WTC11 (cell line): Measurements from ENCODE around the gene CPEB3. TPM values are rescaled to one million over a fixed set of nuclear protein-coding genes. Genes with fewer than 3 reads are reported as not detected.
"Not testable (repeated sequence)": the region's sequence is repeated elsewhere in the genome, so short reads cannot be mapped to it uniquely, and the experiment has no call there.

Experiments used
- ATAC-seq: fragments of 200-7000 bp; cut with Tn5 transposase; 2 replicates; pipeline ENCODE4 v1.10.0; 2021; ENCODE audit warnings: mild to moderate bottlenecking, moderate library complexity
- CTCF ChIA-PET: fragments of 300-600 bp; sonication (Branson Sonifier 250); formaldehyde crosslinking; loops from one replicate; lab custom pipeline; 2021; ENCODE audit warnings: antibody characterized with exemption; lab: Charles Lee
- POLR2A ChIA-PET: fragments of 350-600 bp; sonication (Branson Sonifier 250); formaldehyde crosslinking; loops from one replicate; lab custom pipeline; 2021; ENCODE audit warnings: antibody characterized with exemption; lab: Charles Lee
- DNase-seq: peaks from one replicate; pipeline ENCODE4 v3.0.0; 2021; ENCODE audit warnings: low spot score
- H3K27ac Mint-ChIP-seq: 2 replicates; pipeline ENCODE4 v1.8.0; 2021; ENCODE audit warnings: mixed read lengths
- H3K27me3 Mint-ChIP-seq: 2 replicates; pipeline ENCODE4 v1.8.0; 2021; ENCODE audit warnings: low read depth, mild to moderate bottlenecking, moderate library complexity, mixed read lengths
- H3K36me3 Mint-ChIP-seq: 2 replicates; pipeline ENCODE4 v1.8.0; 2021; ENCODE audit warnings: mixed read lengths
- H3K4me1 Mint-ChIP-seq: 2 replicates; pipeline ENCODE4 v1.8.0; 2022; ENCODE audit warnings: mixed read lengths
- H3K4me3 Mint-ChIP-seq: 2 replicates; pipeline ENCODE4 v1.8.0; 2021; ENCODE audit warnings: mild to moderate bottlenecking, moderate library complexity, mixed read lengths
- H3K9me3 Mint-ChIP-seq: 2 replicates; pipeline ENCODE4 v1.8.0; 2021; ENCODE audit warnings: mixed read lengths
- ATF2 ChIP-seq: sonication (generic); formaldehyde crosslinking; IDR thresholded peaks from 2 replicates; pipeline ENCODE4 v1.8.1; 2022; ENCODE audit warnings: low read depth, missing genetic modification reagents, borderline replicate concordance
- CDX4 ChIP-seq: fragments of 250-450 bp; sonication (Bioruptor Pico); IDR thresholded peaks from 2 replicates; pipeline ENCODE4 v1.9.0; 2021; ENCODE audit warnings: moderate library complexity, mild to moderate bottlenecking, inconsistent platforms, borderline replicate concordance
- CREM ChIP-seq: sonication (generic); formaldehyde crosslinking; IDR thresholded peaks from 2 replicates; pipeline ENCODE4 v1.8.1; 2022; ENCODE audit warnings: mild to moderate bottlenecking, missing genetic modification reagents, moderate library complexity
- ELF4 ChIP-seq: sonication (generic); formaldehyde crosslinking; IDR thresholded peaks from 2 replicates; pipeline ENCODE4 v1.8.1; 2022; ENCODE audit warnings: low read depth, mild to moderate bottlenecking, moderate library complexity, missing genetic modification reagents
- EMX1 ChIP-seq: fragments of 250-450 bp; sonication (Bioruptor Pico); IDR thresholded peaks from 2 replicates; pipeline ENCODE4 v1.8.0; 2021; ENCODE audit warnings: mild to moderate bottlenecking
- ETV6 ChIP-seq: sonication (generic); formaldehyde crosslinking; IDR thresholded peaks from 2 replicates; pipeline ENCODE4 v1.8.1; 2022; ENCODE audit warnings: mild to moderate bottlenecking, missing genetic modification reagents
- FOXJ3 ChIP-seq: sonication (generic); formaldehyde crosslinking; IDR thresholded peaks from 2 replicates; pipeline ENCODE4 v1.9.0; 2021; ENCODE audit warnings: missing genetic modification reagents, mild to moderate bottlenecking, borderline replicate concordance
- FOXK1 ChIP-seq: sonication (generic); formaldehyde crosslinking; IDR thresholded peaks from 2 replicates; pipeline ENCODE4 v1.8.0; 2022; ENCODE audit warnings: mild to moderate bottlenecking, moderate library complexity, missing genetic modification reagents
- JUN ChIP-seq: sonication (generic); formaldehyde crosslinking; IDR thresholded peaks from 2 replicates; pipeline ENCODE4 v1.8.0; 2023; ENCODE audit warnings: mild to moderate bottlenecking, missing genetic modification reagents
- KAT7 ChIP-seq: sonication (generic); formaldehyde crosslinking; IDR thresholded peaks from 2 replicates; pipeline ENCODE4 v1.8.1; 2023; ENCODE audit warnings: missing genetic modification reagents, mild to moderate bottlenecking, borderline replicate concordance
- MAX ChIP-seq: sonication (generic); formaldehyde crosslinking; IDR thresholded peaks from 2 replicates; pipeline ENCODE4 v1.8.0; 2022; ENCODE audit warnings: mild to moderate bottlenecking, missing genetic modification reagents
- NFYB ChIP-seq: sonication (generic); formaldehyde crosslinking; conservative IDR thresholded peaks from 2 replicates; pipeline ENCODE4 v1.8.0; 2022; ENCODE audit warnings: low read depth, missing genetic modification reagents
- NR2C2 ChIP-seq: sonication (generic); formaldehyde crosslinking; IDR thresholded peaks from 2 replicates; pipeline ENCODE4 v1.8.0; 2022; ENCODE audit warnings: mild to moderate bottlenecking, missing genetic modification reagents
- NR3C1 ChIP-seq: sonication (generic); formaldehyde crosslinking; conservative IDR thresholded peaks from 2 replicates; pipeline ENCODE4 v1.8.1; 2023; ENCODE audit warnings: low read depth, mild to moderate bottlenecking, missing genetic modification reagents
- PRRX2 ChIP-seq: fragments of 250-450 bp; sonication (Bioruptor Pico); IDR thresholded peaks from 2 replicates; pipeline ENCODE4 v1.8.0; 2021; ENCODE audit warnings: mild to moderate bottlenecking
- RELA ChIP-seq: sonication (generic); formaldehyde crosslinking; IDR thresholded peaks from 2 replicates; pipeline ENCODE4 v1.8.1; 2022; ENCODE audit warnings: missing genetic modification reagents, mild to moderate bottlenecking, borderline replicate concordance
- RORB ChIP-seq: fragments of 250-450 bp; sonication (Bioruptor Pico); IDR thresholded peaks from 2 replicates; pipeline ENCODE4 v1.9.0; 2021; ENCODE audit warnings: mild to moderate bottlenecking
- TEAD4 ChIP-seq: sonication (generic); formaldehyde crosslinking; IDR thresholded peaks from 2 replicates; pipeline ENCODE4 v1.8.0; 2022; ENCODE audit warnings: mild to moderate bottlenecking, missing genetic modification reagents
- TP53 ChIP-seq: sonication (generic); formaldehyde crosslinking; IDR thresholded peaks from 2 replicates; pipeline ENCODE4 v1.8.1; 2023; ENCODE audit warnings: mild to moderate bottlenecking, missing genetic modification reagents
- USF1 ChIP-seq: sonication (generic); formaldehyde crosslinking; IDR thresholded peaks from 2 replicates; pipeline ENCODE4 v1.8.0; 2022; ENCODE audit warnings: mild to moderate bottlenecking, missing genetic modification reagents
- ZBTB21 ChIP-seq: sonication (generic); formaldehyde crosslinking; IDR thresholded peaks from 2 replicates; pipeline ENCODE4 v1.8.1; 2023; ENCODE audit warnings: mild to moderate bottlenecking, missing genetic modification reagents, borderline replicate concordance
- ZNF219 ChIP-seq: sonication (generic); formaldehyde crosslinking; IDR thresholded peaks from 2 replicates; pipeline ENCODE4 v1.8.0; 2023; ENCODE audit warnings: missing genetic modification reagents, mild to moderate bottlenecking, borderline replicate concordance
- ZNF281 ChIP-seq: sonication (generic); formaldehyde crosslinking; IDR thresholded peaks from 2 replicates; pipeline ENCODE4 v1.8.0; 2023; ENCODE audit warnings: mild to moderate bottlenecking, missing genetic modification reagents
- ZNF512 ChIP-seq: sonication (generic); formaldehyde crosslinking; IDR thresholded peaks from 2 replicates; pipeline ENCODE4 v1.8.1; 2022; ENCODE audit warnings: missing genetic modification reagents, borderline replicate concordance
- ZNF532 ChIP-seq: fragments of 250-450 bp; sonication (Bioruptor Pico); IDR thresholded peaks from 2 replicates; pipeline ENCODE4 v1.9.0; 2021; ENCODE audit warnings: mild to moderate bottlenecking, borderline replicate concordance
- ZNF671 ChIP-seq: fragments of 250-450 bp; sonication (Bioruptor Pico); IDR thresholded peaks from 2 replicates; pipeline ENCODE4 v1.8.0; 2021; ENCODE audit warnings: mild to moderate bottlenecking
- total RNA-seq: library from RNA; stranded (reverse); gene quantifications from 3 replicates; pipeline ENCODE4 v1.2.3, GENCODE V29; 2021

Gene CPEB3
- total RNA-seq, 1 experiment from 2014 or later, result 2.4 TPM

GRCh38 chr10:92290837-92291615, at the start of gene CPEB3, which contains the start of gene MARCHF5 (continued):
- TF ChIP-seq ZNF281 (CRISPR knock-in tag) (peak; percentile 55; the same call in 1 of the 2 replicates), JUN (CRISPR knock-in tag) (no peak), NR2C2 (CRISPR knock-in tag) (no peak), NR3C1 (CRISPR knock-in tag) (no peak), RORB (CRISPR knock-in tag) (no peak), FOXK1 (CRISPR knock-in tag) (peak; percentile 62; the same call in 1 of the 2 replicates), CREM (CRISPR knock-in tag) (peak; percentile 63; the same call in 1 of the 2 replicates), ZNF532 (CRISPR knock-in tag) (no peak), ZNF512 (no peak), PRRX2 (no peak), ZBTB21 (CRISPR knock-in tag) (no peak; the same call in none of the 2 replicates), ATF2 (CRISPR knock-in tag) (no peak), ETV6 (CRISPR knock-in tag) (peak; percentile 76), ELF4 (CRISPR knock-in tag) (no peak), NFYB (CRISPR knock-in tag) (no peak), TEAD4 (CRISPR knock-in tag) (no peak), ZNF671 (no peak), RELA (CRISPR knock-in tag) (no peak), TP53 (CRISPR knock-in tag) (peak; percentile 64; the same call in 1 of the 2 replicates), ZNF219 (CRISPR knock-in tag) (peak; percentile 79; the same call in 1 of the 2 replicates), CDX4 (CRISPR knock-in tag) (no peak), FOXJ3 (CRISPR knock-in tag) (no peak), USF1 (CRISPR knock-in tag) (no peak), MAX (no peak; the same call in 1 of the 2 replicates), EMX1 (CRISPR knock-in tag) (no peak), KAT7 (0 out of 2 replicates have a peak, but pooled peaks have one; percentile 80)

GRCh38 chr10:92329927-92330326, 39.0 kb upstream of the CPEB3 start:
- ATAC-seq, result peak; percentile 71
- H3K9me3 Mint-ChIP-seq, H3K27me3 Mint-ChIP-seq, POLR2A ChIA-PET, DNase-seq, CTCF ChIA-PET, H3K36me3 Mint-ChIP-seq, H3K4me3 Mint-ChIP-seq: not testable (repeated sequence)
- Mint-ChIP-seq H3K4me1 (peaks cover 59% of the 10 kb centered on the region), H3K27ac (peak overlapping the region; percentile 88)
